HG03520 (cell line): ENCODE measurements around the gene XXYLT1.
"Not testable (repeated sequence)": the region's sequence is repeated elsewhere in the genome, so short reads cannot be mapped to it uniquely, and the experiment has no call there.

Source experiments
- ATAC-seq: cut with Tn5 transposase; IDR thresholded peaks from one replicate; pipeline ENCODE4 v1.9.1; 2021; ENCODE audit warnings: mild to moderate bottlenecking, moderate library complexity; ENCODE audit not compliant: unreplicated experiment

The XXYLT1 gene

GRCh38 chr3:195116407-195117185 lies 154.4 kb downstream of the XXYLT1 start:
- ATAC-seq = no peak

- no peak for ATAC-seq
Measured at GRCh38 chr3:195115600-195116406, 155.2 kb downstream of the XXYLT1 start.

- no peak for ATAC-seq
Measured at GRCh38 chr3:195114786-195115599, 156.0 kb downstream of the XXYLT1 start.

- ATAC-seq = no peak
Measured at GRCh38 chr3:195113536-195114425, 157.2 kb downstream of the XXYLT1 start.

GRCh38 chr3:195113048-195113447 lies 157.9 kb downstream of the XXYLT1 start:
- ATAC-seq = no peak

GRCh38 chr3:195112361-195112791 lies 158.6 kb downstream of the XXYLT1 start:
- ATAC-seq = no peak

GRCh38 chr3:195111766-195112165 lies 159.2 kb downstream of the XXYLT1 start:
- no peak for ATAC-seq

GRCh38 chr3:195111319-195111705 lies 159.6 kb downstream of the XXYLT1 start:
- no peak for ATAC-seq

- no peak for ATAC-seq
Measured at GRCh38 chr3:195110647-195111318, 160.2 kb downstream of the XXYLT1 start.

GRCh38 chr3:195109098-195109657 lies 161.8 kb downstream of the XXYLT1 start:
- no peak for ATAC-seq

GRCh38 chr3:195107593-195107992 lies 163.4 kb downstream of the XXYLT1 start:
- no peak for ATAC-seq

- ATAC-seq = not testable (repeated sequence)
Measured at GRCh38 chr3:195107031-195107430, 163.9 kb downstream of the XXYLT1 start.

- ATAC-seq = peak; percentile 48
Measured at GRCh38 chr3:195106418-195106906, 164.5 kb downstream of the XXYLT1 start.

GRCh38 chr3:195105841-195106417 lies 165.0 kb downstream of the XXYLT1 start:
- ATAC-seq = no peak

- ATAC-seq = no peak
Measured at GRCh38 chr3:195105389-195105788, 165.6 kb downstream of the XXYLT1 start.

GRCh38 chr3:195104340-195104739 lies 166.6 kb downstream of the XXYLT1 start:
- ATAC-seq = no peak

GRCh38 chr3:195103623-195104022 lies 167.3 kb downstream of the XXYLT1 start:
- ATAC-seq = no peak

- ATAC-seq = no peak
Measured at GRCh38 chr3:195102609-195103467, 168.1 kb downstream of the XXYLT1 start.
